Hepatocyte (in vitro differentiated cells): ENCODE measurements around the gene RHOBTB3. TPM values are rescaled to one million over a fixed set of nuclear protein-coding genes. Genes with fewer than 3 reads are reported as not detected.

ENCODE experiments used
- DNase-seq: peaks from one replicate; pipeline ENCODE4 v3.0.0-alpha.2; 2016; ENCODE audit warnings: low spot score
- H2AFZ ChIP-seq: fragments of 200-600 bp; sonication (generic); 2 replicates; pipeline ENCODE4 v1.6.0; 2016; ENCODE audit warnings: antibody characterized with exemption, mild to moderate bottlenecking
- H3K27ac ChIP-seq: fragments of 200-600 bp; sonication (generic); 2 replicates; pipeline ENCODE4 v1.5.1; 2016; ENCODE audit warnings: mild to moderate bottlenecking
- H3K27me3 ChIP-seq: fragments of 200-600 bp; sonication (generic); 2 replicates; pipeline ENCODE4 v1.6.1; 2016
- H3K36me3 ChIP-seq: fragments of 200-600 bp; sonication (generic); replicated peaks from 2 replicates; pipeline ENCODE4 v1.5.1; 2016; ENCODE audit warnings: low read depth; ENCODE audit not compliant: insufficient read depth
- H3K4me1 ChIP-seq: fragments of 200-600 bp; sonication (generic); 2 replicates; pipeline ENCODE4 v1.5.1; 2016; ENCODE audit warnings: mild to moderate bottlenecking, moderate library complexity; ENCODE audit not compliant: insufficient read depth
- H3K4me2 ChIP-seq: fragments of 200-600 bp; sonication (generic); 2 replicates; pipeline ENCODE4 v1.6.0; 2016
- H3K4me3 ChIP-seq: fragments of 200-600 bp; sonication (generic); 2 replicates; pipeline ENCODE4 v1.5.1; 2016; ENCODE audit warnings: mild to moderate bottlenecking
- H3K79me2 ChIP-seq: fragments of 200-600 bp; sonication (generic); 2 replicates; pipeline ENCODE4 v1.6.0; 2017; ENCODE audit warnings: mild to moderate bottlenecking
- H3K9me2 ChIP-seq: fragments of 200-600 bp; sonication (generic); replicated peaks from 2 replicates; pipeline ENCODE4 v1.6.0; 2017; ENCODE audit warnings: mild to moderate bottlenecking; ENCODE audit not compliant: insufficient read depth
- H3K9me3 ChIP-seq: fragments of 200-600 bp; sonication (generic); 2 replicates; pipeline ENCODE4 v1.5.1; 2016; ENCODE audit warnings: low read depth, mild to moderate bottlenecking
- H4K20me1 ChIP-seq: fragments of 200-600 bp; sonication (generic); 2 replicates; pipeline ENCODE4 v1.6.0; 2016; ENCODE audit warnings: mild to moderate bottlenecking; ENCODE audit not compliant: insufficient read depth, poor library complexity, severe bottlenecking
- CTCF ChIP-seq: fragments of 200-600 bp; sonication (generic); IDR thresholded peaks from 2 replicates; pipeline ENCODE4 v1.5.1; 2016; ENCODE audit warnings: antibody characterized with exemption, mild to moderate bottlenecking; ENCODE audit not compliant: poor library complexity
- EZH2 ChIP-seq: fragments of 200-600 bp; sonication (generic); IDR thresholded peaks from 2 replicates; pipeline ENCODE4 v1.6.1; 2016; ENCODE audit warnings: antibody characterized with exemption, mild to moderate bottlenecking, borderline replicate concordance
- EZH2phosphoT487 ChIP-seq: fragments of 200-600 bp; sonication (generic); IDR thresholded peaks from one replicate; pipeline ENCODE4 v1.6.1; 2018; ENCODE audit warnings: antibody characterized with exemption, mild to moderate bottlenecking, low read depth, moderate library complexity; ENCODE audit not compliant: unreplicated experiment, severe bottlenecking
- WGBS: methylation state at CpG from one replicate; pipeline ENCODE4 v1.1.6; 2016; ENCODE audit warnings: low lambda C conversion rate; ENCODE audit errors: missing lambda C conversion rate; 5-methylcytosine and 5-hydroxymethylcytosine counted together
- polyA plus RNA-seq: library from polyadenylated mRNA; unstranded; fragments of >200 nt; fragmentation: Nextera tagmentation; extraction: Ambion mirVana; gene quantifications from 2 replicates; pipeline ENCODE4 v1.2.1, GENCODE V29; 2016
- total RNA-seq: library from RNA; depleted of rRNA; stranded (reverse); fragments of >200 nt; gene quantifications from 2 replicates; pipeline ENCODE4 v1.2.3, GENCODE V29; 2014

RHOBTB3 gene
- total and polyA plus RNA-seq, 2 experiments from 2014 or later = 91.3 to 126 TPM

- WGBS = 89% methylated on average over 3 of the region's 3 CpGs
- no peak for DNase-seq
- Histone ChIP-seq H3K4me2 (no peak overlapping the region), H3K9me2 (no peaks in the 10 kb centered on the region), H3K36me3 (no peaks in the 10 kb centered on the region), H3K27ac (no peak overlapping the region), H3K79me2 (no peaks in the 10 kb centered on the region), H3K4me3 (no peak overlapping the region), H3K9me3 (no peaks in the 10 kb centered on the region), H4K20me1 (no peaks in the 10 kb centered on the region), H3K27me3 (no peaks in the 10 kb centered on the region), H2AFZ (no peak overlapping the region), H3K4me1 (no peaks in the 10 kb centered on the region)
- TF ChIP-seq CTCF (no peak), EZH2 (no peak), EZH2phosphoT487 (no peak)
These were observed 42.4 kb downstream of the RHOBTB3 start for GRCh38 chr5:95773335-95774059.

DNA sequence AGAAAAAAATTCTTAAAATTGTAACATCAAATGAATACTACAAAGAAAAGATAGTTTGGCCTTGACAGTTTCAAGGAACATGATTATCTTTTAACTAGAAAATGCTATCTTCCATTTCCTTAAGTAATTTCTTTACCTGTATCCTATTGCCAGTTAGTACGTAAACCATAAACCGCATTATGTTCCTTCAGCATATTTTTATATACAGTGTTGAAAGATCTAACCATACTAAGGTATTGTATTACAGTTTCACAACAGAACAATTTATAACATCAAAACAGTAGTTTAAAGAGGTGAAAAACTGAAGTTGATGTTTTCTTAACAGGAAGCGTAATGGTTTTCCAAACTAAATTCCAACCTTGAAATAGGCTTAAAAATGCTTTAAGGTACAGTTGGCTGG is 46.3 kb downstream of the RHOBTB3 start:
- Histone ChIP-seq H3K27ac (no peak overlapping the region), H3K9me2 (no peaks in the 10 kb centered on the region), H3K4me2 (no peak overlapping the region), H3K4me1 (no peaks in the 10 kb centered on the region), H3K4me3 (no peak overlapping the region), H4K20me1 (no peaks in the 10 kb centered on the region), H3K27me3 (no peaks in the 10 kb centered on the region), H3K36me3 (no peaks in the 10 kb centered on the region), H3K9me3 (no peaks in the 10 kb centered on the region), H2AFZ (no peak overlapping the region), H3K79me2 (no peaks in the 10 kb centered on the region)
- DNase-seq = no peak
- WGBS = 89% methylated on average over 3 of the region's 3 CpGs
- no peak for TF ChIP-seq EZH2
- no peak for TF ChIP-seq EZH2phosphoT487
- TF ChIP-seq CTCF = no peak

DNA sequence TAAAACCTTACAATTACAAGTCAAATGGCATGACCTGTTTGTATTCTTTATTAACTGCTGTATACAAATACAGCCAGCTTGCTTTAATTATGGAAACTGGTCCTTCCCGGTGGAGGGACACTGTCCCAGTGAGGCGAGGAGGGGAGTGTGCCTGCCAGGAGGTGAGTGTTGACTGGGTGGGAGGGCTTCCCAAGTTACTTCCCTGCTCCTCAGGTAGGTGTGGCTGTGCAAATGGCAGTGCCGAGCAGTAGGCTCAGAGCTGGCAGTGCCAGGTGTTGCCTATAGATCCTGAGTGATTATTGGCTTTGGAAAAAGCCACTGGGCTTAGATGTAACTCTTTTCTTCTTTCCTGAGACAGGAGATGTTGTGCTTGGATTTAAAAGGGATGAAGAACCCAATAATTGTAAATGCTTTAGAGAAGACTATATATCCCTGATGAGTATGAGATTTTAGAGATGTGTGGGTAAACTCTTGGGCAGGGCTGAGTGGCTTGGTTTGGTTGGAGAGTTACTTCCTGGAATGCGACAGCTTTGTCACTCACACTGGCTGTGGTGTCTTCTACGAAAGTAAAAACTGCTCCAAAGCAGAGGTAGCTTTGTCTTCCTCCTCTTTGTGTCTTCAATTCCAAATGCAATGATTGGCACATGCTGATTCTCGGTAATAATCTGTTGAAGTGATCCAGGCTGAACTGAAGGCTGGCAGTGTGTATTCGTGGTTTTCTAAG is 47.7 kb downstream of the RHOBTB3 start:
- H3K27ac ChIP-seq = no peak overlapping the region
- H2AFZ ChIP-seq = no peak overlapping the region
- H4K20me1 ChIP-seq = no peaks in the 10 kb centered on the region
- no peak overlapping the region for H3K4me2 ChIP-seq
- 78% methylated on average over 7 of the region's 7 CpGs for whole genome bisulfite sequencing
- H3K4me3 ChIP-seq = no peak overlapping the region
- H3K9me3 ChIP-seq = no peaks in the 10 kb centered on the region
- TF ChIP-seq EZH2phosphoT487 (no peak), CTCF (no peak), EZH2 (no peak)
- DNase-seq = no peak
- no peaks in the 10 kb centered on the region for H3K27me3 ChIP-seq
- no peaks in the 10 kb centered on the region for H3K4me1 ChIP-seq
- no peaks in the 10 kb centered on the region for H3K36me3 ChIP-seq
- no peaks in the 10 kb centered on the region for H3K79me2 ChIP-seq
- no peaks in the 10 kb centered on the region for H3K9me2 ChIP-seq
